ENCODE data around the gene SMARCC2.

DNA sequence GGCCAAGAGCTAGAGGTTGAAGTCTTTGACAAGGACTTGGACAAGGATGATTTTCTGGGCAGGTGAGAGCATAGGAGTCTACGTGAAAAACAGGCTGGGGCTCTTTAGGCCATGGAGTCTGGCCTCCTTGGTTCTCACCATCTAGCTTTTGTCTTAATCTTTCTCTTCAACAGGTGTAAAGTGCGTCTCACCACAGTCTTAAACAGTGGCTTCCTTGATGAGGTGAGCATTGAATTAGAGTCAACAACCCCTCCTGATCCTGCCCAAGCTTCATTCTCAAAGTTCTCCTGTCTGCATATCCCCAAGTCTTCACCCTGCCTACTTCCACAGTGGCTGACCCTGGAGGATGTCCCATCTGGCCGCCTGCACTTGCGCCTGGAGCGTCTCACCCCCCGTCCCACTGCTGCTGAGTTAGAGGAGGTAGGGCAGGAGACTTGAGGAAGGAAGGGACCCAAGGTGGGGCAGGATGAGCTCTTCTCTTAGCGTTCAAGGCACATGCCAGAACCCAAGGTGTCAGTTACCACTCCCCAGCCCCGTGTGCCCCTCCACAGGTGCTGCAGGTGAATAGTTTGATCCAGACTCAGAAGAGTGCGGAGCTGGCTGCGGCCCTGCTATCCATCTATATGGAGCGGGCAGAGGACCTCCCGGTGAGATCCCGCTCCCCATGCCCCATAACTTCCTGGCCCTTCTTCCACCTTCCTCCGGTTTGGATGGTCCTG lies 51.3 kb downstream of the SMARCC2 start:
- TF ChIP-seq EZH2phosphoT487 (IDR thresholded peaks at IDR 0.05; ENCODE audit: borderline replicate concordance, low read length): no peak
- no peak for TF ChIP-seq EZH2 (IDR thresholded peaks at IDR 0.05; ENCODE audit: low read length, unreplicated experiment)
- TF ChIP-seq, protein P1, sequence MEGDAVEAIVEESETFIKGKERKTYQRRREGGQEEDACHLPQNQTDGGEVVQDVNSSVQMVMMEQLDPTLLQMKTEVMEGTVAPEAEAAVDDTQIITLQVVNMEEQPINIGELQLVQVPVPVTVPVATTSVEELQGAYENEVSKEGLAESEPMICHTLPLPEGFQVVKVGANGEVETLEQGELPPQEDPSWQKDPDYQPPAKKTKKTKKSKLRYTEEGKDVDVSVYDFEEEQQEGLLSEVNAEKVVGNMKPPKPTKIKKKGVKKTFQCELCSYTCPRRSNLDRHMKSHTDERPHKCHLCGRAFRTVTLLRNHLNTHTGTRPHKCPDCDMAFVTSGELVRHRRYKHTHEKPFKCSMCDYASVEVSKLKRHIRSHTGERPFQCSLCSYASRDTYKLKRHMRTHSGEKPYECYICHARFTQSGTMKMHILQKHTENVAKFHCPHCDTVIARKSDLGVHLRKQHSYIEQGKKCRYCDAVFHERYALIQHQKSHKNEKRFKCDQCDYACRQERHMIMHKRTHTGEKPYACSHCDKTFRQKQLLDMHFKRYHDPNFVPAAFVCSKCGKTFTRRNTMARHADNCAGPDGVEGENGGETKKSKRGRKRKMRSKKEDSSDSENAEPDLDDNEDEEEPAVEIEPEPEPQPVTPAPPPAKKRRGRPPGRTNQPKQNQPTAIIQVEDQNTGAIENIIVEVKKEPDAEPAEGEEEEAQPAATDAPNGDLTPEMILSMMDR (conservative IDR thresholded peaks at IDR 0.05; ENCODE audit: low read depth, low read length): no peak
